Vagina (tissue), 2 donors: ENCODE results near the gene SRM. TPM values are rescaled to one million over a fixed set of nuclear protein-coding genes. Genes with fewer than 3 reads are reported as not detected.

Experiments used
- DNase-seq, 2 donors: peaks; one replicate each; pipeline ENCODE4 v3.0.0-alpha.2; 2017; ENCODE audit errors: extremely low spot score in 2 of 2
- H3K27ac ChIP-seq: fragments of 200-600 bp; sonication (generic); one replicate; pipeline ENCODE4 v1.5.1; 2019
- H3K27me3 ChIP-seq: fragments of 200-600 bp; sonication (generic); one replicate; pipeline ENCODE4 v1.5.1; 2019
- H3K36me3 ChIP-seq, 2 donors: fragments of 200-600 bp; sonication (generic); one replicate each; pipeline ENCODE4 v1.5.1; 2017 to 2019
- H3K4me1 ChIP-seq: fragments of 200-600 bp; sonication (generic); one replicate; pipeline ENCODE4 v1.5.1; 2019
- H3K4me3 ChIP-seq, 2 donors: fragments of 200-600 bp; sonication (generic); 1 replicate in 1 of 2; 2 replicates in 1 of 2; pipeline ENCODE4 v1.5.1; 2016 to 2019
- H3K9me3 ChIP-seq: fragments of 200-600 bp; sonication (generic); one replicate; pipeline ENCODE4 v1.5.1; 2019
- POLR2A ChIP-seq, 2 donors: fragments of 450-650 bp; IDR thresholded peaks; one replicate each; pipeline ENCODE4 v1.6.1; 2017; ENCODE audit warnings: antibody characterized with exemption in 2 of 2, mild to moderate bottlenecking in 2 of 2, moderate library complexity in 2 of 2
- POLR2AphosphoS5 ChIP-seq, 2 donors: sonication (generic); formaldehyde crosslinking; IDR thresholded peaks; one replicate each; pipeline ENCODE4 v1.9.0; 2017; ENCODE audit warnings: antibody characterized with exemption in 2 of 2, mild to moderate bottlenecking in 2 of 2, low read depth in 1 of 2; ENCODE audit not compliant: insufficient read depth in 1 of 2
- intact Hi-C: fragments of 100-400 bp; cut with DNase I; formaldehyde crosslinking; loops from one replicate; pipeline ENCODE4 v1.15.1; 2023
- total RNA-seq: library from RNA; depleted of rRNA; stranded (reverse); fragments of >200 nt; gene quantifications from one replicate; pipeline ENCODE4 v1.2.3, GENCODE V29; 2016
- TF ChIP-seq, protein P1 (sequence below), 3 experiments: fragments of 450-650 bp in 2 of 3; fragments of 200-600 bp in 1 of 3; sonication (generic) in 1 of 3; IDR thresholded peaks; one replicate each; pipeline ENCODE4 v1.5.1; 2017 to 2019; ENCODE audit warnings: antibody characterized with exemption in 3 of 3, mild to moderate bottlenecking in 2 of 3, moderate library complexity in 2 of 3

Gene SRM
- total RNA-seq, 1 donor from 2014 or later: 68.0 TPM

GRCh38 chr1:11031624-11032262 is 28.1 kb downstream of the SRM start:
- intact Hi-C loops: no loop called here
- Histone ChIP-seq H3K4me3 (no peak overlapping the region), H3K36me3 (peaks cover 0 to 10% of the 10 kb centered on the region in 2 donors), H3K4me1 (no peaks in the 10 kb centered on the region), H3K9me3 (no peaks in the 10 kb centered on the region), H3K27ac (no peak overlapping the region), H3K27me3 (no peaks in the 10 kb centered on the region)
- DNase-seq: no peak
- no peak for TF ChIP-seq POLR2AphosphoS5 (IDR thresholded peaks at IDR 0.05; ENCODE audit: insufficient read depth in 1 of 2, low read depth in 1 of 2)
- no peak for TF ChIP-seq POLR2A (IDR thresholded peaks at IDR 0.05)
- TF ChIP-seq, protein P1, sequence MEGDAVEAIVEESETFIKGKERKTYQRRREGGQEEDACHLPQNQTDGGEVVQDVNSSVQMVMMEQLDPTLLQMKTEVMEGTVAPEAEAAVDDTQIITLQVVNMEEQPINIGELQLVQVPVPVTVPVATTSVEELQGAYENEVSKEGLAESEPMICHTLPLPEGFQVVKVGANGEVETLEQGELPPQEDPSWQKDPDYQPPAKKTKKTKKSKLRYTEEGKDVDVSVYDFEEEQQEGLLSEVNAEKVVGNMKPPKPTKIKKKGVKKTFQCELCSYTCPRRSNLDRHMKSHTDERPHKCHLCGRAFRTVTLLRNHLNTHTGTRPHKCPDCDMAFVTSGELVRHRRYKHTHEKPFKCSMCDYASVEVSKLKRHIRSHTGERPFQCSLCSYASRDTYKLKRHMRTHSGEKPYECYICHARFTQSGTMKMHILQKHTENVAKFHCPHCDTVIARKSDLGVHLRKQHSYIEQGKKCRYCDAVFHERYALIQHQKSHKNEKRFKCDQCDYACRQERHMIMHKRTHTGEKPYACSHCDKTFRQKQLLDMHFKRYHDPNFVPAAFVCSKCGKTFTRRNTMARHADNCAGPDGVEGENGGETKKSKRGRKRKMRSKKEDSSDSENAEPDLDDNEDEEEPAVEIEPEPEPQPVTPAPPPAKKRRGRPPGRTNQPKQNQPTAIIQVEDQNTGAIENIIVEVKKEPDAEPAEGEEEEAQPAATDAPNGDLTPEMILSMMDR (IDR thresholded peaks at IDR 0.05): no peak

GRCh38 chr1:11030865-11031264 is 29.0 kb downstream of the SRM start:
- no peaks in the 10 kb centered on the region for H3K4me1 ChIP-seq
- no peak for DNase-seq
- no peak overlapping the region for H3K4me3 ChIP-seq
- intact Hi-C loops: no loop called here
- H3K27me3 ChIP-seq: no peaks in the 10 kb centered on the region
- TF ChIP-seq POLR2A (IDR thresholded peaks at IDR 0.05): no peak
- no peak for TF ChIP-seq POLR2AphosphoS5 (IDR thresholded peaks at IDR 0.05; ENCODE audit: insufficient read depth in 1 of 2, low read depth in 1 of 2)
- TF ChIP-seq, protein P1 (IDR thresholded peaks at IDR 0.05): no peak
- H3K36me3 ChIP-seq: peaks cover 0 to 18% of the 10 kb centered on the region in 2 donors
- no peaks in the 10 kb centered on the region for H3K9me3 ChIP-seq
- H3K27ac ChIP-seq: no peak overlapping the region

GRCh38 chr1:11028018-11028417 is 31.8 kb downstream of the SRM start:
- TF ChIP-seq POLR2AphosphoS5 (IDR thresholded peaks at IDR 0.05; ENCODE audit: insufficient read depth in 1 of 2, low read depth in 1 of 2): no peak
- no peak for TF ChIP-seq POLR2A (IDR thresholded peaks at IDR 0.05)
- TF ChIP-seq, protein P1 (IDR thresholded peaks at IDR 0.05): no peak
- no peaks in the 10 kb centered on the region for H3K4me1 ChIP-seq
- DNase-seq: no peak
- no peak overlapping the region for H3K27ac ChIP-seq
- H3K36me3 ChIP-seq: peaks cover 0 to 39% of the 10 kb centered on the region in 2 donors
- H3K4me3 ChIP-seq: no peak overlapping the region
- H3K27me3 ChIP-seq: no peaks in the 10 kb centered on the region
- intact Hi-C loops: no loop called here
- no peaks in the 10 kb centered on the region for H3K9me3 ChIP-seq

DNA sequence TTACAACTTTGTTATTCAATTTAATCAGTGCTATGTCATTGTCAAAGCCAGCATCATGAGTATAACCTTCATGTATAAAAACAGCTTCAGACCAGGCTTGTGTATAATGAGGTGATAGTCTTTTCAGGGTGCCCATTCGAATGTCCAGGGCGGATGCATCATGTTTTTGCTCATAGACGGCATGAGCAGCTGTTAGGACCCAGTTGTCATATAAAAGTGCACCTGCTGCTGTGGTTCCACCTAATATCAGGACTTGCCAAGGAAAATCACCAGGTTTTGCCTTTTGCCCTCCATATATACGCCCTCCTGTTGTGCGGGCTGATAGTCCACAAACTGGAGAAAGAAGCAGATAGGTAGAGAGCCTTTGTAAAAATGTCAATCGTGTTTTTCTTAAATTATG is 32.5 kb downstream of the SRM start:
- no peaks in the 10 kb centered on the region for H3K4me1 ChIP-seq
- no peak overlapping the region for H3K4me3 ChIP-seq
- TF ChIP-seq POLR2AphosphoS5 (IDR thresholded peaks at IDR 0.05; ENCODE audit: insufficient read depth in 1 of 2, low read depth in 1 of 2) (no peak), POLR2A (IDR thresholded peaks at IDR 0.05) (no peak)
- TF ChIP-seq, protein P1 (IDR thresholded peaks at IDR 0.05): no peak
- H3K36me3 ChIP-seq: peaks cover 0 to 46% of the 10 kb centered on the region in 2 donors
- no peak for DNase-seq
- no peak overlapping the region for H3K27ac ChIP-seq
- no peaks in the 10 kb centered on the region for H3K9me3 ChIP-seq
- intact Hi-C loops: no loop called here
- H3K27me3 ChIP-seq: no peaks in the 10 kb centered on the region

DNA sequence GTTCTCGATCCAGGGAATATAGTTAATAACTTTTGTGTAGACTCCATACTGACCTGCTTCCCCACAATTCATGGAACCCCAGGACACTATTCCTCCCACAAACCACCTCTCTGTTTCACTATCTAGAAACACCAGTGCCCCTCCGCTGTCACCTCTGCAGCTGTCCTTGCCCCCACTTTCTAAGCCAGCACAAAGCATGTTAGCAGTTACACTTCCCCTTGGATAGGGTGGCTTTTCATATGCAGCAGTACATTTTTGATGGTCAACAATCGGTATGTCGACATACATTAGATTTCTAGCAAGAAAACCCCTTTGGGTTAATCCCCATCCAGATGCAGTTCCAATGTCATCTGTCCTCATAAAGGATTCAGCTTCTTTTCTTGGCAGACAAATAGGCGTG is 32.9 kb downstream of the SRM start:
- Histone ChIP-seq H3K36me3 (peaks cover 0 to 50% of the 10 kb centered on the region in 2 donors), H3K4me3 (no peak overlapping the region), H3K27me3 (no peaks in the 10 kb centered on the region), H3K4me1 (no peaks in the 10 kb centered on the region), H3K27ac (no peak overlapping the region), H3K9me3 (no peaks in the 10 kb centered on the region)
- intact Hi-C loops: no loop called here
- TF ChIP-seq, protein P1 (IDR thresholded peaks at IDR 0.05): no peak
- TF ChIP-seq POLR2A (IDR thresholded peaks at IDR 0.05) (no peak), POLR2AphosphoS5 (IDR thresholded peaks at IDR 0.05; ENCODE audit: insufficient read depth in 1 of 2, low read depth in 1 of 2) (no peak)
- DNase-seq: no peak
